ENCODE data around the gene CNTN4.

GRCh38 chr3:2735392-2735894 is 636.8 kb downstream of the CNTN4 start:
- TF ChIP-seq CTCF (IDR thresholded peaks at IDR 0.05) = no peak
- TF ChIP-seq POLR2A (IDR thresholded peaks at IDR 0.05; ENCODE audit: low read depth) = no peak
- TF ChIP-seq EP300 (IDR thresholded peaks at IDR 0.05) = no peak
